BJ (cell line): ENCODE results near the gene ITGAD. TPM values are rescaled to one million over a fixed set of nuclear protein-coding genes. Genes with fewer than 3 reads are reported as not detected.
A peak's percentile ranks its signal among the peaks of the same experiment; 100 is the strongest.

ENCODE experiments used
- CTCF ChIA-PET: fragments of 350-600 bp; formaldehyde crosslinking; extraction: SDS; loops from one replicate; lab custom pipeline; 2021; ENCODE audit warnings: antibody characterized with exemption, inconsistent platforms; lab: Yijun Ruan, JAX
- POLR2A ChIA-PET: fragments of 300-600 bp; sonication (Branson Sonifier 250); formaldehyde crosslinking; extraction: SDS; loops from one replicate; lab custom pipeline; 2021; ENCODE audit warnings: antibody characterized with exemption; lab: Charles Lee
- DNase-seq: peaks from one replicate; pipeline ENCODE4 v3.0.0-alpha.2; 2011; ENCODE audit warnings: low read depth
- H3K27me3 ChIP-seq: 2 replicates; pipeline ENCODE4 v1.6.0; 2011; ENCODE audit warnings: low read length; ENCODE audit not compliant: control insufficient read depth, insufficient read depth
- H3K36me3 ChIP-seq: 2 replicates; pipeline ENCODE4 v1.5.1; 2011; ENCODE audit warnings: low read length; ENCODE audit not compliant: control insufficient read depth, insufficient read depth
- H3K4me3 ChIP-seq: 2 replicates; pipeline ENCODE4 v1.5.1; 2011; ENCODE audit warnings: low read depth, mild to moderate bottlenecking, control low read depth, low read length
- polyA plus RNA-seq: library from polyadenylated mRNA; depleted of rRNA; stranded (reverse); fragments of >200 nt; gene quantifications from 2 replicates; pipeline ENCODE4 v1.2.3, GENCODE V29; 2011
- TF ChIP-seq, protein P1 (sequence below): IDR thresholded peaks from 2 replicates; pipeline ENCODE4 v1.5.1; 2011; ENCODE audit warnings: low read depth, mild to moderate bottlenecking, control low read depth, inconsistent platforms, low read length, moderate library complexity; ENCODE audit not compliant: insufficient read depth

Gene ITGAD
- polyA plus RNA-seq, 1 experiment, result not detected

DNA sequence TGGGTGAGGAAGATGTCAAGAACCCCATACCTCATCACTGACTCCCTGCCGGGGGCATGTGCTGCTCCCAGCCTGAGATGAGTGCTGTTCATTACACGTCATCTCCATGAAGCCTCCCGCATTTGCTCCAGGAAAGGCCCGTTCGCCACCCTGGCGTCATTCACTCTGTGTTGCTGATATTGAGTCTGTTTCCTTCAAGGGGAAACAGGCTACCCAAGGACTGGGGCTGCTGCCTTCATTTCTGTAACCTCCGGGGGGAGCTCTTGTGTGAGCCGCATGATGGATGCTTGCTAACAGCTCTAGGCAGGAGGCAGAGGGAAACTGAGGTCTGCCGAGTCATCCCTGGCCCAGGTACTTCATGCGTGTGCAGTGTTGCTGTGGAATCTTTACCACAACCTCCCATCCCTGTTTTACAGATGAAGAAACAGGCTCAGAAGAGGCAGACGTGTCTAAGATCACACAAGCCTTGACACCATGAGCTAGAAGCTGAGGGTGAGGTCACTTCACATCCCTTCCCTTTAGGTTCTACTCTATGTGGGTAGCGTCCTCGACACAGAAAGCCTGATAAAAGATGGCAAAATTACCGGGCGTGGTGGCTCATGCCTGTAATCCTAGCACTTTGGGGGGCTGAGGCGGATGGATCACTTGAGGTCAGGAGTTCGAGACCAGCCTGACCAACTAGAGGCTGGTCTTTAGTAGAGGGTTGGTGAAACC lies 62.6 kb downstream of the ITGAD start:
- no peak overlapping the region for H3K4me3 ChIP-seq
- H3K36me3 ChIP-seq, result no peaks in the 10 kb centered on the region; the same call in 1 of the 2 replicates
- ChIA-PET POLR2A (no interaction called here), CTCF (interaction anchor here (0.6 to 1.5 kb wide), 2 partner anchors 24 to 503 kb away, joined by 3 read pairs; no protein-coding TSS in a partner anchor)
- no peaks in the 10 kb centered on the region for H3K27me3 ChIP-seq
- DNase-seq, result no peak
- TF ChIP-seq, protein P1, sequence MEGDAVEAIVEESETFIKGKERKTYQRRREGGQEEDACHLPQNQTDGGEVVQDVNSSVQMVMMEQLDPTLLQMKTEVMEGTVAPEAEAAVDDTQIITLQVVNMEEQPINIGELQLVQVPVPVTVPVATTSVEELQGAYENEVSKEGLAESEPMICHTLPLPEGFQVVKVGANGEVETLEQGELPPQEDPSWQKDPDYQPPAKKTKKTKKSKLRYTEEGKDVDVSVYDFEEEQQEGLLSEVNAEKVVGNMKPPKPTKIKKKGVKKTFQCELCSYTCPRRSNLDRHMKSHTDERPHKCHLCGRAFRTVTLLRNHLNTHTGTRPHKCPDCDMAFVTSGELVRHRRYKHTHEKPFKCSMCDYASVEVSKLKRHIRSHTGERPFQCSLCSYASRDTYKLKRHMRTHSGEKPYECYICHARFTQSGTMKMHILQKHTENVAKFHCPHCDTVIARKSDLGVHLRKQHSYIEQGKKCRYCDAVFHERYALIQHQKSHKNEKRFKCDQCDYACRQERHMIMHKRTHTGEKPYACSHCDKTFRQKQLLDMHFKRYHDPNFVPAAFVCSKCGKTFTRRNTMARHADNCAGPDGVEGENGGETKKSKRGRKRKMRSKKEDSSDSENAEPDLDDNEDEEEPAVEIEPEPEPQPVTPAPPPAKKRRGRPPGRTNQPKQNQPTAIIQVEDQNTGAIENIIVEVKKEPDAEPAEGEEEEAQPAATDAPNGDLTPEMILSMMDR, result peak; percentile 44

DNA sequence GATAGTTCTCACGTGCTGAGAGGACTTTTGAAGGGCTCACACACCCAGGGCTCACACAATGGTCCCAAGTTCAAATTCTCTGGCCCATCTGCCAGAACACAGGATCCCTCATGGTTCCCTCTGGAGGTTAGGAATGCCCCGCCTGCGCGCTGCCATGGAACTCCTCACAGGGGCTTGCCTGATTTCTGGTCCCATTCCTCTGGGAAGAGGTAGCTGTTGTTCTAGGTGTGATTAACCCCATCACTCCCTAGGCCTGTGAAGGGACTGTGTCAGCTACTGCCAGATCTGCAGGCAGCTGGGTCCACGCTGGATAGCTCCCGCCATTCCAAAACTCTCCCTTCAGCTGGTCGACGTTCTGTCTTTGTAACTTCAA lies 63.8 kb downstream of the ITGAD start:
- Histone ChIP-seq H3K4me3 (no peak overlapping the region), H3K36me3 (peaks cover 3% of the 10 kb centered on the region), H3K27me3 (no peaks in the 10 kb centered on the region)
- TF ChIP-seq, protein P1, result no peak
- ChIA-PET CTCF (interaction anchor here (1.3 to 1.5 kb wide), 2 partner anchors 23 to 412 kb away, joined by 3 read pairs; no protein-coding TSS in a partner anchor), POLR2A (no interaction called here)
- no peak for DNase-seq

DNA sequence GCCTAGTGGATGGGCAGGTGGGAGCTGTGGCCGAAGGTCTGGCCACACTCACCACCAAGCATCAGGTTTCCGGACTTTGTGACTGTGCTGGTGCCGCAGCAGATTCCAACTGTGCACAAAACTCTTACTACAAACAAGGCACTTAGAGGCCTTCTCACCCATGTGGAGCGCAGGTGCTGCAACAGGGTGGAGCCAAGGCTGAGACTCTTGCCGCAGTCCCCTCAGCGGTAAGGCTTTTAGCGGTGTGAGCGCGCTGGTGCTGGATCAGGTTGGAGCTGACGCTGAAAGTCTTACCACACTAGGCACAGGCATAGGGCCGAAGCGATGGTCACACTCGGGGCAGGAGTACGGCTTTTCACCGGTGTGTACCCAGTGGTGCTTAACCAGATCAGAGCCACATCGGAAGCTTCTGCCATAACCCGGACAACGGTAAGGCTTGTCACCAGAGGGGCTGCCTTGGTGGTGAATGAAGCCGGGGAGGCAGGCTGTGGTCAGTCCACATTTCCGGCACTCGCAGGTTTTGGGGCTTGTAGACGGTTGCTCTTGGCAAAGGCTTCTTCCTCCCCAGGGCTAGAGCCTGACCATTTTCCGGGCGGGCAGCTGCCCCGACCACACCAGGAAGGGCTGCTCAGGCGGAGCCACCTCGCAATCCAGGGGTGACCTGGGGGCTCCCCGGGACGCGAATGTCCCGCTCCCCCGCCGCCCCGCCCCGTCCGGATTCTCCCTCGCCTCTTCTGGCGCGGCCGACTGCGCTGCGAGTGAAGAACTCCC lies 65.1 kb downstream of the ITGAD start:
- Histone ChIP-seq H3K27me3 (no peaks in the 10 kb centered on the region), H3K36me3 (peaks cover 11% of the 10 kb centered on the region), H3K4me3 (peak overlapping the region; percentile 71)
- TF ChIP-seq, protein P1, result no peak
- ChIA-PET POLR2A (interaction anchor here (0.7 to 2.3 kb wide), 2 partner anchors 24 to 278 kb away, joined by 3 to 8 read pairs; partner anchors contain the start of genes FUS and SLC5A2), CTCF (interaction anchor here (0.7 to 5.2 kb wide), 13 partner anchors 12 to 504 kb away, joined by 3 to 52 read pairs (median 4); partner anchors contain the start of genes TGFB1I1 and ZNF843)
- DNase-seq, result no peak

DNA sequence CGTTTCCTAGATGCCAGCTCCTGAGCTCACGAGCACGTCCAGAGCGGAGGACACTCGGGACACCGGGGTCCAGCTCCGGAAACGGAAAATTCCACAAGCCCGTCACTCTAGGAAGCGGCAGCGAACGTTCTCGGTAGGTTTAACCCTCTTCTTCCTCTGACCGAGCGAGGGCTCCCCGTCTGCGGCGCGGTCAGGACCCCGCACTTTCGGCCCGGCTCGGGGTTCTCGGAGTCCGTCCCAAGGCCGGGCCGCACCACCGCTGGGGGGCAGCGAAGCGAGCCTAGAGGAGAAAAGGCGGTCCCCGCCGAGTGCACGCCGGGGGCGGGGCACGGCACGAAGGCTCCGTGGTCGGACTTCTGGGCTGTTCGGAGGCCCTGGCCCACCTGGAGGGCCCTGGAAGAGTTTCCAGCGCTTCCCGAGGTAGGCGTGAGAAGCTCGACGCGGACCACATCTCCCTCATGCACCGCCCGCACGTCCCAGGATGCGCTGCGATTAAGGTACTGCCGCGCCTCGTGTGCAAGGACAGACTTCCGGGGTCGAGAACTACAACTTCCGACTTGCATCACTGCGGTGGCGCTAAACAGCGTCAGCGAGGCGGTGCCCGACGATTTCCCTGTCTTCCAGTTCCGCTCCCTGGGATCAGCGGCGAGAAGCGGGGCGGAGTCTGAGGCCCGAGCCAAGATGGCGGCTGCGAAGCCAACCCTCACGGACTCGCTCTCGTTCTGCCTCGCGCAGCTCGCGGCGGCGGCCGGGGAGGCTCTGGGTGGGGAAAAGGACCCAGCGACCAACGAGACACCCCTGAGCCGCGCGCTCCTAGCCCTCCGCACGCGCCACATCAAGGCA lies 65.9 kb downstream of the ITGAD start, which contains the start of gene ARMC5:
Gene ARMC5 (plus strand): TSS at position 658 of the 843 bp plus-strand sequence. CDS start 24 bp downstream, at position 682.
- Histone ChIP-seq H3K4me3 (peak within 1 kb of the TSS; percentile 71), H3K27me3 (no peaks in the 10 kb centered on the region), H3K36me3 (peaks cover 13% of the 10 kb centered on the region)
- TF ChIP-seq, protein P1, result peak; percentile 82
- ChIA-PET CTCF (interaction anchor here (0.7 to 5.2 kb wide), 13 partner anchors 11 to 505 kb away, joined by 3 to 52 read pairs (median 4); partner anchors contain the start of genes TGFB1I1 and ZNF843), POLR2A (interaction anchor here (0.6 to 2.3 kb wide), 6 partner anchors 13 to 531 kb away, joined by 3 to 8 read pairs (median 4); partner anchors contain the start of genes FUS, SLC5A2 and TGFB1I1)
- peak; percentile 82 for DNase-seq
